Kidney tubule cell (primary cell): ENCODE results near the gene SUZ12.
"Not testable (repeated sequence)": the region's sequence is repeated elsewhere in the genome, so short reads cannot be mapped to it uniquely, and the experiment has no call there.

Source experiments
- DNase-seq: peaks from one replicate; pipeline ENCODE4 v3.0.0-alpha.2; 2018; ENCODE audit warnings: low spot score

Gene SUZ12

DNA sequence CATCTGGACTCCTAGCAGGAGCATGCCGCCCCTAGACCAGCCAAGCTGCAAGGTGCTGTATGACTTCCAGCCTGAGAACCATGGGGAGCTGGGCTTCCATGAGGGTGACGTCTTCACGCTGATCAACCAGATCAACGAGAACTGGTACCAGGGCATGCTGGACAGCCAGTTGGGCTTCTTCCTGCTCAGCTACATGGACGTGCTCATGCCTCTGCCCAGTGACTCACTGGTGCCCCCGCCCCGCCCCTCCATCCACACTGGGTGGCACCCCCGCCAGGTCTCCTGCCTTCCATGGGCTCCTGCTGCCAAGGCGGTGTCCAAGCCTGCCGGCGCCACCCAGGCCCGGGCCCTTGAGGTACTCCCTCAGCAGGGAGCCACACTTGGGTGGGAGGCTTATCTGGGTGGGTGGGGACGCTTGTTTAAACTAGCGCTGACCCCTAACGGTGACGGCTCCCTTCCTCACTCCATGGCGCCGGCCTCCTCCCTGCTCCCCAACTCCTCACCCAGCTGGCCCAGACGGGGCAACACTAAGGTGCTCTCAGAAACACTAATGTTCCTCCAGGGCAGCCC lies 104.6 kb downstream of the SUZ12 start:
- DNase-seq: not testable (repeated sequence)

GRCh38 chr17:32042266-32042665 lies 105.5 kb downstream of the SUZ12 start:
- not testable (repeated sequence) for DNase-seq

- not testable (repeated sequence) for DNase-seq
Observed at GRCh38 chr17:32045611-32046010, 108.8 kb downstream of the SUZ12 start.

DNA sequence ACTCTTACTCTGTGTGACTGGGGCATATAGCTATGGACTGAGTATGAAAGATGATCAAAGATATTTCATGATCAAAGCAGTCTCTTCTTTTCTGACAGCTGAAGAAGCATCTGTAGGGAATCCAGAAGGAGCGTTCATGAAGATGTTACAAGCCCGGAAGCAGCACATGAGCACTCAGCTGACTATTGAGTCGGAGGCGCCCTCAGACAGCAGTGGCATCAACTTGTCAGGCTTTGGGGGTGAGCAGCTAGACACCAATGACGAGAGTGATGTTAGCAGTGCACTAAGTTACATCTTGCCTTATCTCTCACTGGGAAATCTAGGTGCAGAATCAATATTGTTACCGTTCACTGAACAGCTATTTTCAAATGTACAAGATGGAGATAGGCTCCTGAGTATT lies 110.9 kb downstream of the SUZ12 start:
- not testable (repeated sequence) for DNase-seq
